Measurements from ENCODE around the gene FAM151A.

Gene FAM151A

GRCh38 chr1:54599211-54599823, 24.0 kb downstream of the FAM151A start:
- no peak for DNase-seq (ENCODE audit: low read depth)
- no peaks in the 10 kb centered on the region for H3K4me1 ChIP-seq (ENCODE audit: control insufficient read depth, insufficient read depth, low read length)
- no peaks in the 10 kb centered on the region for H3K9me3 ChIP-seq (ENCODE audit: control insufficient read depth, low read length)
- H3K4me3 ChIP-seq (ENCODE audit: low read length): no peak overlapping the region
- H3K9ac ChIP-seq (ENCODE audit: low read length): no peak overlapping the region
- no peaks in the 10 kb centered on the region for H3K36me3 ChIP-seq (ENCODE audit: control insufficient read depth, insufficient read depth, low read length, severe bottlenecking)
- no peaks in the 10 kb centered on the region for H3K27me3 ChIP-seq (replicated peaks; ENCODE audit: control insufficient read depth, insufficient read depth, low read length)

- Histone ChIP-seq H3K9ac (ENCODE audit: low read length) (no peak overlapping the region), H3K27me3 (replicated peaks; ENCODE audit: control insufficient read depth, insufficient read depth, low read length) (no peaks in the 10 kb centered on the region), H3K4me1 (ENCODE audit: control insufficient read depth, insufficient read depth, low read length) (no peaks in the 10 kb centered on the region), H3K36me3 (ENCODE audit: control insufficient read depth, insufficient read depth, low read length, severe bottlenecking) (no peaks in the 10 kb centered on the region), H3K4me3 (ENCODE audit: low read length) (no peak overlapping the region), H3K9me3 (ENCODE audit: control insufficient read depth, low read length) (no peaks in the 10 kb centered on the region)
- no peak for DNase-seq (ENCODE audit: low read depth)
Observed at GRCh38 chr1:54597455-54598030, 25.8 kb downstream of the FAM151A start.

GRCh38 chr1:54596756-54597155, 26.6 kb downstream of the FAM151A start:
- no peaks in the 10 kb centered on the region for H3K4me1 ChIP-seq (ENCODE audit: control insufficient read depth, insufficient read depth, low read length)
- H3K4me3 ChIP-seq (ENCODE audit: low read length): no peak overlapping the region
- DNase-seq (ENCODE audit: low read depth): peak; percentile 54
- H3K27me3 ChIP-seq (replicated peaks; ENCODE audit: control insufficient read depth, insufficient read depth, low read length): no peaks in the 10 kb centered on the region
- no peaks in the 10 kb centered on the region for H3K36me3 ChIP-seq (ENCODE audit: control insufficient read depth, insufficient read depth, low read length, severe bottlenecking)
- H3K9ac ChIP-seq (ENCODE audit: low read length): no peak overlapping the region
- no peaks in the 10 kb centered on the region for H3K9me3 ChIP-seq (ENCODE audit: control insufficient read depth, low read length)

- no peaks in the 10 kb centered on the region for H3K4me1 ChIP-seq (ENCODE audit: control insufficient read depth, insufficient read depth, low read length)
- no peaks in the 10 kb centered on the region for H3K36me3 ChIP-seq (ENCODE audit: control insufficient read depth, insufficient read depth, low read length, severe bottlenecking)
- no peak overlapping the region for H3K9ac ChIP-seq (ENCODE audit: low read length)
- H3K9me3 ChIP-seq (ENCODE audit: control insufficient read depth, low read length): no peaks in the 10 kb centered on the region
- no peak overlapping the region for H3K4me3 ChIP-seq (ENCODE audit: low read length)
- no peak for DNase-seq (ENCODE audit: low read depth)
- no peaks in the 10 kb centered on the region for H3K27me3 ChIP-seq (replicated peaks; ENCODE audit: control insufficient read depth, insufficient read depth, low read length)
Observed at GRCh38 chr1:54595956-54596498, 27.3 kb downstream of the FAM151A start.

GRCh38 chr1:54594463-54594862, 28.9 kb downstream of the FAM151A start:
- no peak overlapping the region for H3K4me3 ChIP-seq (ENCODE audit: low read length)
- no peaks in the 10 kb centered on the region for H3K9me3 ChIP-seq (ENCODE audit: control insufficient read depth, low read length)
- no peaks in the 10 kb centered on the region for H3K4me1 ChIP-seq (ENCODE audit: control insufficient read depth, insufficient read depth, low read length)
- no peaks in the 10 kb centered on the region for H3K27me3 ChIP-seq (replicated peaks; ENCODE audit: control insufficient read depth, insufficient read depth, low read length)
- no peaks in the 10 kb centered on the region for H3K36me3 ChIP-seq (ENCODE audit: control insufficient read depth, insufficient read depth, low read length, severe bottlenecking)
- DNase-seq (ENCODE audit: low read depth): no peak
- no peak overlapping the region for H3K9ac ChIP-seq (ENCODE audit: low read length)

- DNase-seq (ENCODE audit: low read depth): no peak
- H3K4me3 ChIP-seq (ENCODE audit: low read length): no peak overlapping the region
- no peak overlapping the region for H3K9ac ChIP-seq (ENCODE audit: low read length)
- no peaks in the 10 kb centered on the region for H3K36me3 ChIP-seq (ENCODE audit: control insufficient read depth, insufficient read depth, low read length, severe bottlenecking)
- H3K27me3 ChIP-seq (replicated peaks; ENCODE audit: control insufficient read depth, insufficient read depth, low read length): no peaks in the 10 kb centered on the region
- no peaks in the 10 kb centered on the region for H3K9me3 ChIP-seq (ENCODE audit: control insufficient read depth, low read length)
- no peaks in the 10 kb centered on the region for H3K4me1 ChIP-seq (ENCODE audit: control insufficient read depth, insufficient read depth, low read length)
Observed at GRCh38 chr1:54593571-54594160, 29.7 kb downstream of the FAM151A start.

GRCh38 chr1:54591127-54591756, 32.1 kb downstream of the FAM151A start:
- Histone ChIP-seq H3K27me3 (replicated peaks; ENCODE audit: control insufficient read depth, insufficient read depth, low read length) (no peaks in the 10 kb centered on the region), H3K9me3 (ENCODE audit: control insufficient read depth, low read length) (no peaks in the 10 kb centered on the region), H3K36me3 (ENCODE audit: control insufficient read depth, insufficient read depth, low read length, severe bottlenecking) (no peaks in the 10 kb centered on the region)

GRCh38 chr1:54588377-54588776, 34.9 kb downstream of the FAM151A start:
- H3K9me3 ChIP-seq (ENCODE audit: control insufficient read depth, low read length): no peaks in the 10 kb centered on the region
- H3K4me1 ChIP-seq (ENCODE audit: control insufficient read depth, insufficient read depth, low read length): no peaks in the 10 kb centered on the region
- H3K27me3 ChIP-seq (replicated peaks; ENCODE audit: control insufficient read depth, insufficient read depth, low read length): no peaks in the 10 kb centered on the region
- H3K4me3 ChIP-seq (ENCODE audit: low read length): no peak overlapping the region
- no peak overlapping the region for H3K9ac ChIP-seq (ENCODE audit: low read length)
- no peak for DNase-seq (ENCODE audit: low read depth)
- no peaks in the 10 kb centered on the region for H3K36me3 ChIP-seq (ENCODE audit: control insufficient read depth, insufficient read depth, low read length, severe bottlenecking)

More at GRCh38 chr1:54591127-54591756, 32.1 kb downstream of the FAM151A start:
- Histone ChIP-seq H3K9ac (ENCODE audit: low read length) (no peak overlapping the region), H3K4me3 (ENCODE audit: low read length) (no peak overlapping the region), H3K4me1 (ENCODE audit: control insufficient read depth, insufficient read depth, low read length) (no peaks in the 10 kb centered on the region)
- DNase-seq (ENCODE audit: low read depth): no peak

- no peaks in the 10 kb centered on the region for H3K9me3 ChIP-seq (ENCODE audit: control insufficient read depth, low read length)
- H3K4me1 ChIP-seq (ENCODE audit: control insufficient read depth, insufficient read depth, low read length): peaks cover 11% of the 10 kb centered on the region
- DNase-seq (ENCODE audit: low read depth): no peak
- H3K27me3 ChIP-seq (replicated peaks; ENCODE audit: control insufficient read depth, insufficient read depth, low read length): no peaks in the 10 kb centered on the region
- no peak overlapping the region for H3K9ac ChIP-seq (ENCODE audit: low read length)
- H3K4me3 ChIP-seq (ENCODE audit: low read length): no peak overlapping the region
- H3K36me3 ChIP-seq (ENCODE audit: control insufficient read depth, insufficient read depth, low read length, severe bottlenecking): no peaks in the 10 kb centered on the region
Observed at GRCh38 chr1:54585181-54586066, 37.9 kb downstream of the FAM151A start.

- Histone ChIP-seq H3K9me3 (ENCODE audit: control insufficient read depth, low read length) (no peaks in the 10 kb centered on the region), H3K36me3 (ENCODE audit: control insufficient read depth, insufficient read depth, low read length, severe bottlenecking) (no peaks in the 10 kb centered on the region), H3K9ac (ENCODE audit: low read length) (no peak overlapping the region), H3K4me1 (ENCODE audit: control insufficient read depth, insufficient read depth, low read length) (peaks cover 11% of the 10 kb centered on the region), H3K27me3 (replicated peaks; ENCODE audit: control insufficient read depth, insufficient read depth, low read length) (no peaks in the 10 kb centered on the region), H3K4me3 (ENCODE audit: low read length) (no peak overlapping the region)
- DNase-seq (ENCODE audit: low read depth): no peak
Observed at GRCh38 chr1:54584575-54584974, 38.8 kb downstream of the FAM151A start.

Measured in adipocyte (in vitro differentiated cells).